GM10266 (cell line): ENCODE data around the gene FDX1.

Source experiments
- DNase-seq: peaks from one replicate; pipeline ENCODE4 v3.0.0; 2012; ENCODE audit errors: extremely low spot score
- TF ChIP-seq, protein P1 (sequence below): IDR thresholded peaks from 2 replicates; pipeline ENCODE4 v1.5.1; 2012; ENCODE audit warnings: mild to moderate bottlenecking, low read depth; ENCODE audit not compliant: control insufficient read depth, insufficient read depth; ENCODE audit errors: missing control alignments

The FDX1 gene

DNA sequence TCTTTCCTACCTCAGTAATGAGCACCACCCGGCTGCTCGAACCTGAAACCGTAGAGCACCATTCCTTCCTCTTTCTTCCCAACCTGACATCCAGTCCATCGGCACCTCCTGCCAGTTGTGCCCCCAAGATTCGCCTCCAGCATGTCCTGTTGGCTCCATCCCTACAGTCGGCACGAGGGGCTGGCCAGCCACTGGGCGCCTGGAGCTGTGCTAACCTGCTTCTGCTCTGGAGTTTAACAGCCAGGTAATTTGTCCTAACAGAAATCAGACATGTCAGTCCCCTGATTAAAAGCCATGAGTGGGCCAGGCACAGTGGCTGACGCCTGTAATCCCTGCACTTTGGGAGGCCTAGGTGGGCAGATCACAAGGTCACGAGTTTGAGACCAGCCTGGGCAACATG, 16.8 kb downstream of the FDX1 start:
- TF ChIP-seq, protein P1, sequence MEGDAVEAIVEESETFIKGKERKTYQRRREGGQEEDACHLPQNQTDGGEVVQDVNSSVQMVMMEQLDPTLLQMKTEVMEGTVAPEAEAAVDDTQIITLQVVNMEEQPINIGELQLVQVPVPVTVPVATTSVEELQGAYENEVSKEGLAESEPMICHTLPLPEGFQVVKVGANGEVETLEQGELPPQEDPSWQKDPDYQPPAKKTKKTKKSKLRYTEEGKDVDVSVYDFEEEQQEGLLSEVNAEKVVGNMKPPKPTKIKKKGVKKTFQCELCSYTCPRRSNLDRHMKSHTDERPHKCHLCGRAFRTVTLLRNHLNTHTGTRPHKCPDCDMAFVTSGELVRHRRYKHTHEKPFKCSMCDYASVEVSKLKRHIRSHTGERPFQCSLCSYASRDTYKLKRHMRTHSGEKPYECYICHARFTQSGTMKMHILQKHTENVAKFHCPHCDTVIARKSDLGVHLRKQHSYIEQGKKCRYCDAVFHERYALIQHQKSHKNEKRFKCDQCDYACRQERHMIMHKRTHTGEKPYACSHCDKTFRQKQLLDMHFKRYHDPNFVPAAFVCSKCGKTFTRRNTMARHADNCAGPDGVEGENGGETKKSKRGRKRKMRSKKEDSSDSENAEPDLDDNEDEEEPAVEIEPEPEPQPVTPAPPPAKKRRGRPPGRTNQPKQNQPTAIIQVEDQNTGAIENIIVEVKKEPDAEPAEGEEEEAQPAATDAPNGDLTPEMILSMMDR, result no peak
- no peak for DNase-seq

DNA sequence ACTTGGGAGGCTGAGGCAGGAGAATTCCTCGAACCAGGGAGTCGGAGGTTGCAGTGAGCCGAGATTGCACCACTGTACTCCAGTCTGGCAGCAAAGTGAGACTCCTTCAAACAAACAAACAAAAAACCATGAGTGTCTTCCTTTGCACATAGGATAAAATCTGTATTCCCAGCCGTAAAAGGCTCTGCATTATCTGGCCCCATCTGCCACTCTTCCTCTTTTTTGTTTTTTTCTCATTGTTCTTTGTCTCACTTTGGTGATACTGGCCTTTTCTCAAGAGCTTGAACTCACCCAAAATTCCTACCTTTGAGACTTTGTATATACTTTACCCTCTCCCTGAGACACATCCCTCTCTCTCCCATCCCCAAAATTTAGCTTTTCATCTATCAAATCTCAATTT, 17.6 kb downstream of the FDX1 start:
- no peak for DNase-seq
- TF ChIP-seq, protein P1, result no peak

DNA sequence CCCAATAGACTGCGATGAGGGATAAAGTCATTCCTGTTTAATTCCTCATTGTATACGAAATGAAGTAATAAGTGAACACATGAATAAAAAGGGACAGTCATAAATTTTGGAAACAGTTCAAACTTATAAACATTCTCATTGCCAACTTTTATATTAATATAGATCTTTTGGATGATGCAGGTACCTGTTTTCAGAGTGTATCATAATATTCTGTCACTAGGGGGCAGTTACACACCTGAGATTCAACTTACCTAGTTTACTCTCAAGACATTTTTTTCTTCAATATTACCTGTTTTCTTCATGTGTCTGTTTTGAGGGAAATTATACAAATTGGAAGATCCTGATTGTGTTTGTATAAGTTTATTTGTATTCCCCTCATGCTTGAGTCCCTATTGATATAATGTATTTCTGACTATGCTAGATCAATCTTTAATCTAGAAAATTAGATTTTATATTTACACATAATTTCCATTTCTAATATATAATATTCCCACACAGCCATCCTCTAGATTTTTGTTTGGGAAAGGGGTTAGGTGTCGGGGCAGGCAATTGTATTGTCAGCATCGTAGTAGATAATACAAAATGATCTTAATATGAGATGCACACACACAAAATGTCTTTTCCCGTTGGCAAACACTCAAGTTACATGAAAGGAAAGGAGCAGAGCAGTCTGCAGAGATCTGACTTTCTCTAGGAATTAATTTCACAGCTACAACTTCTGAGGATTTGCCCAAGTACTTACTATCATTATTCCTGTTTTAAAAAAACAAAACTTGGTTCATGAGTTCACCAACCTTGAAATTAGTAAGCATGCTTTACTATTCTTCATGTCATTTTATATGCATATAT, 18.4 kb downstream of the FDX1 start:
- no peak for DNase-seq

DNA sequence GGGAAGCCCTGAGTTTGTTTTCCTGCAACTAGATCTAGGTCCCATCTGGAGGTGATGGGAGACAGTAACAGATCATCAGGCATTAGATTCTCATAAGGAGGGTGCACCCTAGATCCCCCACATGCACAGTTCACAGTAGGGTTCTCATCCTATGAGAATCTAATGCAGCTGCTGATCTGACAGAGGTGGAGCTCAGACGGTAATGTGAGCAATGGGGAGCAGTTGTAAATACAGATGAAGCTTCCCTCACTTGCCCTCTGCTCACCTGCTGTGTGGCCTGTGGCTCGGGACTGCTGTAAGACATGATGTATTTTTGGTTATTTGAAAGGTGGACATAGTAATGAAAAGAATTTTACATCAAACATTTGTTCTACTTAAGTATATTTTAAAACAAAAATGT, 20.5 kb downstream of the FDX1 start:
- TF ChIP-seq, protein P1, result no peak
- no peak for DNase-seq

More for the DNA sequence above, 18.4 kb downstream of the FDX1 start:
- TF ChIP-seq, protein P1, result peak; percentile 52

DNA sequence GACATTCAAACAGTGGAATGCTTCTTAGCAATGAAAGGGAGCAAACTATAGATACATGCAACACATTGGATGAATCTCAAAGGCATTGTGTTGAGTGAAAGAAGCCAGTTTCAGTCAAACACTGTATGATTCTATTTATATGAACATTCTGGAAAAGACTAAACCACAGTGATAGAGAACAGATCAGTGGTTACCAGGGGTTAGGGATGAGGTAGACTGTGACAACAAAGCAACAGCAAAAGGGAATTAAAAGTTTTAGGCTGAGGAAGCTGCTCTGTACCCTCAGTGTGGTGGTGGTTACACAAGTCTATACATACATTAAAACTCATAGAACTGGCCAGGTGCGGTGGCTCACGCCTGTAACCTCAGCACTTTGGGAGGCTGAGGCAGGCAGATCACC, 23.0 kb downstream of the FDX1 start:
- TF ChIP-seq, protein P1, result no peak
- DNase-seq, result no peak

DNA sequence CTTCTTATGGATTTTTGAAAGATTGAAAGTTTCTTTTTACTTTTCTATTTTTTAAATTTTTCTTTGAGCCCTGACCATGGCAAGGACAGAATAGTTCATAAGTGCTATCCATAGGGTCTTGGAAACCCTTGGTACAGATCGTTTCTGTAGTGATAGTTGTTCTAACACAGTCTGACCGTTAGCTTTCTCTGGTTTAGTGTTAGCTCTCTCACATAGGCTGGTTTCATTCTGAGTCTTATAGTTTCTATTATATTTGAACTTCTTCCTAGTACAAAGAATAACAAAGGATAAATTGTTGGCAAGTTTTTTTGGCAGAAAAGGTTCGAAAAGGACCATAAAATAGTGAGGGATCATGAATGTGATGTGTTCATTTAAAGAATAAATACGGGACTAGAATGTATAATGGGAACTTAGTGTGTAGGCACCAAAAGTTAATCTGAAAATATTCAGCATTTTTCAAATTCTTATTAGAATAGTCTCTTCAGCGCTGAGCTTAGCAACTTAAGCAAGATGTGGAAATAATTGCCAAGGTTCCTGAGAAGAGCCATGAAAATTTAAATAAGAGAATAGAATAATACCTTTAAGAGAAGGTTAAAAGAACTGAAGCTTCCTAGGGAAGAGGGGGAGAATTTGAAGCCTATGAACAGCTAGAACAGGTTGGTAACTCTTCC, 24.1 kb downstream of the FDX1 start:
- DNase-seq, result peak; percentile 32
- TF ChIP-seq, protein P1, result no peak

DNA sequence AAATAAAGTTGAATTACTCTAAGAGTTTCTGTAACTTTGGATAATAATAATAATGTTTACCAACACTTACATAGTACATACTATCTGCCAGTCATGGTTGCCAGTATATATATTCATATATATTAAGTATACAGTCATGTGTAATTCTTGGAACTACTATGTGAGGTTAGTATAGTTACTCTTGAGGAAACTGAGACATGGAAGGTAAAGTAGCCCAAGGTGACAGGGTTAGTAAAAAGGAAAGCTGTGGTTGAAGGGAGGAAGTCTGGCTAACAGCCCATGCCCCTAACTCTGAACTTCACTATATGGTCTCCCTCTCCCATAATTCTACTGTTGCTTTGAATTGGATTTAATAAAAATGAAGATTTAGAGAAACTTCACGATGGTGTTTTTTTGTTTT, 24.9 kb downstream of the FDX1 start:
- DNase-seq, result no peak
- TF ChIP-seq, protein P1, result no peak
